Astrocyte of the hippocampus (primary cell): ENCODE measurements around the gene TACR2.

Source experiments
- DNase-seq: peaks from one replicate; pipeline ENCODE4 v3.0.0; 2011; ENCODE audit warnings: low read depth, low spot score

The TACR2 gene

DNA sequence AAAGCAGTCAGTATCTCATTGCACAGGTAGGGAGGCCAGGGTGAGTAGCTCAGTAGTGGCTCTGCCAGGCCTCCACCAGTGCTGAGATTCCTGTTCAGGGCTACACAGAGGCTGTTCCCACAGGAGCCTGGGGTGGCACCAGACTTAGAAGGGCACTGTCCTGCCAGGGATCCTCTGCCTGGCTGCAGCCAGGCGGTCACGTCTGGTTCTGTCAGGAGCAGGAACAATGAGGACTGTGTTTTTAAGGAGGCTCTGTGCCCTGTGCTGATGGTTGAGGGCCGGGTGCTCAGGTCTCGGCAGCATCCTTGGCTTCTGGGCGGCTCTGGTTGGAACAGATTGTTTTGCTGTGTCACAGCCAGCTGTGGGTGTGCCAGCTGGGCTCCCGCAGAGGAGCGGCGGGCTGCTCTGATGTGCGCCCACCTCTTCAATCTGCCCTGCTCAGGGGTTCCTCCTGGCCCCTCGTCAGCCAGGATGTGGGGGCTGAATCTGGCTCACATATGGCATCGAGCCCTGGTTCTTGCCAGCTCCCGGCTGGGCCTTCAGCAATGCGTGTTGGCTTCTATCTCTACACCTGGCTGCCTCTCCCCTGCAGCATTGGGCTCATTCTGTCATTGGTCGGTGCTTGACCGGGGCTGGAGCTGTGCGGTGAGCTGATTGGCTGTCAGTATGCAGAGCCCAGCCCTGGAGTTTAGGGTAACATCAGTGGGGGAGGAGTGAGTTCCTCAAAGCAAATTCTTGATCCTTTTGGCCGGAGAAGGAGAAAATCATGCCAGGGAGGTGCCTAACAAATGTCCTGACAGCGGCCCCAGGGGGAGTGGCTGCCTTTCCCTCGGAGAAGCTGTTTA is 41.2 kb downstream of the TACR2 start:
- DNase-seq, result peak; percentile 75

- no peak for DNase-seq
Observed at GRCh38 chr10:69374931-69375306, 41.8 kb downstream of the TACR2 start.

DNA sequence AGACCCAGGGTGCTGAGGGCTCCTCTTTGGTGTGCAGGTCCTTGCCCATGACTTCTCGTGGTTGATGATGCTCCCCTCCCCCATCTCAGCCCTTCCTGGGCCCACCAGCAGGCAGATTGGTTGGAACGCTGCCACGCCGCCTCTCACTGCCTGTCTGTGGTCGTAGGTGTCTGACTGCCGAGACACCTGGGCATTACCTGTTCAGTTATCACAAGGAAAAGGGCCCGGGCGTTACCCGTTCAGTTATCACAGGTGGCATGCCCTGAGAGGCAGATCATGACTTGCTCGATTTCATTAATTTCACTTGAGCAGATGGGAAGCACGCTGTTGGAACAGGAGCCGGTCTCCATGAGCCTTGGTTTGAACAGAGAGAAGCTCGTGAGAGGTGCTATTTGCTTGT is 42.5 kb downstream of the TACR2 start:
- DNase-seq, result no peak

DNA sequence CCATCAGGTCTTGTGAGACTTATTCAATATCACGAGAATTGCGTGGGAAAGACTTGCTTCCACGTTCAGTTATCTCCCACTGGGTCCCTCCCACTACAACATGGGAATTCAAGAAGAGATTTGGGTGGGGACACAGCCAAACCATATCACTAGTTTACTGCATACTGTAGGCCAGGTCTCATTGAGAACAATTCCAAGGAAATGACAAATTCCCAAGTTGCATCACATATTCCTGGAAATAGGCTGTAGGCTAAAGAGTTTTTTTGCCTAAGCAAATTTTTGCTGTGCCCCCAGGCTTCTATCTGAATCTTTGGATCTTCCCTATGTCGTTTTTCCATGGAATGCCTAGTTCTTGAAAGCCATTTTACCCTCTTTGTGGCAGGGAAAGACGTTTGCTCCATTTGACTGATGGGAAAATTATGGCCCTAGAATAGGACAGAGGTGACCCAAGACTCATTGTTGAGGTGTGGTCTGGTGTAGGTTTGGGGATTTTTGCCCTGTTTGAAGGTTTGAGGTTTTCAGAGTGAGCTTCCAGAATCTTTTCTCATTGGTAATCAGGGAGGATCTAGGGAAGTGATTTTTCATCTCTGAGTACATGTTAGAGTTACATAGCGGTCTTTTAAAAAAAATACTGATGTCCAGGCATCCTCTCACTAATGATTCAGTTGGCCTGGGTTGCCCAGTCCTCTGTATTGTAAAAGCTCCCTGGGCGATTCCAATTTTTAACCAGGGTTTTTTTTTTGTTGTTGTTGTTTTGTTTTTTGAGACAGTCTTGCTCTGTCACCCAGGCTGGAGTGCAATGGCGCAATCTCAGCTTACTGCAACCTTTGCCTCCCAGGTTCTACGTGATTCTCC is 44.4 kb downstream of the TACR2 start:
- no peak for DNase-seq

- no peak for DNase-seq
Observed at GRCh38 chr10:69367469-69367868, 49.2 kb downstream of the TACR2 start.

DNA sequence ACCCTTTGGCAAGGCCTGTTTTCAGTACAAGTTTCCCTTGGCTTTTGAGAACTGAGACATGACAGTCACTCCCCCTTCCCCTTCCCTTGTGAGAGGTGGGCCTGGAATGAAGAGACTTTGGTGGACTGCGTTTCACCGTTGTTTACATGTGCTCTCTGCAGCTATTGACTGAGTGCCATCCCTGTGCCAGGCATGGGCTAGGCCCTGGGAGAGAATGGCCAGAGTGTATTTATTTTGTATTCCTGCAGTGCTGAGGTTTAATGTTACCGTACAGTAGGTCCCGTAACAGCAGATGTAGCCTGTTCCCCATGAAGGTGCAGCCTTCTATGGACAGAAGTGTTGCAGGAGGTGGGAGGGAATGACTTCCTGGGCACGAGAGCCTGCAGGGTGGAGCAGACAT is 50.0 kb downstream of the TACR2 start:
- no peak for DNase-seq

- no peak for DNase-seq
Observed at GRCh38 chr10:69364232-69364940, 52.3 kb downstream of the TACR2 start.

- DNase-seq, result no peak
Observed at GRCh38 chr10:69363666-69364065, 53.1 kb downstream of the TACR2 start.

DNA sequence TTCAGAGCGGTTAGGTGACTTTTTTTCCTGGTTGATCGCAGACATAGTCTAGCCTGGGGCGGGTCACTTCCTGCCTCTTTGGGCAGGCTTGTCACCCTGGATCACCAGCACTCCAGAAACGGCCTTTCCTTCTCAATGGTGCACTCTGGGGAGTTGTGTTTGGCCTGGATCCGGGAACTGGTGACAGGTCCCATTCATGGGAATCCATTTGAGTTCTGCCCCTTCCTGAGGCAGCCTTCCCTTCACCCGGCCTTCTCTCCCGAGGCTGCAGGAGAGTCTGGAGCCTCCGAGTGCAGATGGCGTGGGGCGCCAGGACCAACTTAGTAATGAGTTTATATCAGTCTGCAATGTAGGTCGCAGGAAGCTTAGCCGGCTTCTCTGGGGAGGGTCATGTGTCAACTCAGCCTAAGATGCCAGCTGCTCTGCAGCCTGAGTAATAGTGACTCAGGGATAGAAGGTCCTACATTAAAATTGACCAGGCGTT is 54.2 kb downstream of the TACR2 start:
- DNase-seq, result peak; percentile 50

- DNase-seq, result peak; percentile 17
Observed at GRCh38 chr10:69361303-69361614, 55.5 kb downstream of the TACR2 start.

- peak; percentile 95 for DNase-seq
Observed at GRCh38 chr10:69360485-69361302, 56.0 kb downstream of the TACR2 start.

DNA sequence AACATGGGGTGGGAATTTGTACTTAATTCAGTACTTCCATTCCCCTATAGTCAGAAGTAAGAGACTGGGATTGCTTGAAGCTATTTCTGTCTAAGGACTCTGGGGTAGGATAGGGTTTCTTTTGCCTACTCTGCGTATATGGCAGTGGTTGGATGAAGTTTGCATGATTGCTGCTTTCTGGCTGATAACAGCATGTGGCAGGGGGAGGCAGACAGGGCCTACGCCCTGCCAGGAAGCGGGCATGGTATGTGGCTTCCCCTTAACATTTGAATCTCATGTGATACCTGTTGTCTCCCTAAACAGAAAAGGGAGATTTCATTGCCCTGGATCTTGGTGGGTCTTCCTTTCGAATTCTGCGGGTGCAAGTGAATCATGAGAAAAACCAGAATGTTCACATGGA is 57.1 kb downstream of the TACR2 start:
- DNase-seq, result no peak

- no peak for DNase-seq
Observed at GRCh38 chr10:69359148-69359547, 57.6 kb downstream of the TACR2 start.

- DNase-seq, result peak; percentile 28
Observed at GRCh38 chr10:69358148-69358795, 58.4 kb downstream of the TACR2 start.

DNA sequence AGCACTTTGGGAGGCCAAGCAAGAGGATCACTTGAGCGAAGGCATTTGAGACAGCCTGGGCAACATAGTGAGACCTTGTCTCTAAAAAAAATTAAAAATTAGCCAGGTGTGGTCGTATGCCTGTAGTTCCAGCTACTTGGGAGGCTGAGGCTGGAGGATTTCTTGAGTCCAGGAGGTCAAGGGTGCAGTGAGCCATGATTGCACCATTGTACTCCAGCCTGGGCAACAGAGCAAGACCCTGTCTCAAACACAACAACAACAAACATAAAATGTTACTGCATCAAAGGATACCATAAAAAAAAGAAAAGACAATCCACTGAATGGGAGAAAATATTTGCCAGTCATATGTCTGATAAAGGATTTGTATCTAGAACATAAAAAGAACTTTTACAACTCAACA is 60.5 kb downstream of the TACR2 start:
- DNase-seq, result no peak

DNA sequence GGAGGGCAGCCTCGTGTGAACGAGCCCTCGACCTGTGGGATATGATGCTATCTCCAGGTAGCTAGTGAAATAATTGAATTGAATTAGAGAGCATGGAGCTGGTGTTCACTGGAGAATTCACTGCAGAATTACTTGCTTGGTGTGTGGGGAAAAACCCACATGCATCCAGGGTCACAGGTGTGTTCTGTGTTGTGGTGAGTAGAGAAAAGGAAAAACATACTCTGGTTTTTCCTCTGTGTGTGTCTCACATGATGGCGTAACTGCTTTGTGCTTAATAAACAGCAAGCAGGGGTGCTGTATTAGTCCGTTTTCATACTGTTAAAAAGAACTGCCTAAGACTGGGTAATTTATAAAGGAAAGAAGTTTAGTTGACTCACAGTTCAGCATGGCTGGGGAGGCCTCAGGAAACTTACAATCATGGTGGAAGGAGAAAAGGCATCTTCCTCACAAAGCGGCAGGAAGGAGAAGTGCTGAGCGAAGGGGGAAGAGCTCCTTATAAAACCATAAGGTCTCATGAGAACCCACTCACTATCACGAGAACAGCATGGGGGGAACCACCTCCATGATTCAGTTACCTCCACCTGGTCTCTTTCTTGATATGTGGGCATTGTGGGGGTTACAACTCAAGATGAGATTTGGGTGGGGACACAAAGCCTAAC is 62.6 kb downstream of the TACR2 start:
- no peak for DNase-seq
